Stromal cell of bone marrow (primary cell): Measurements from ENCODE around the gene PRPF40B.

Source experiments
- DNase-seq: peaks from one replicate; pipeline ENCODE4 v3.0.0-alpha.2; 2012; ENCODE audit warnings: low read depth

The PRPF40B gene

GRCh38 chr12:49659753-49660152 lies 36.4 kb downstream of the PRPF40B start:
- DNase-seq = no peak

- DNase-seq = no peak
Measured at GRCh38 chr12:49661191-49661590, 37.8 kb downstream of the PRPF40B start.

DNA sequence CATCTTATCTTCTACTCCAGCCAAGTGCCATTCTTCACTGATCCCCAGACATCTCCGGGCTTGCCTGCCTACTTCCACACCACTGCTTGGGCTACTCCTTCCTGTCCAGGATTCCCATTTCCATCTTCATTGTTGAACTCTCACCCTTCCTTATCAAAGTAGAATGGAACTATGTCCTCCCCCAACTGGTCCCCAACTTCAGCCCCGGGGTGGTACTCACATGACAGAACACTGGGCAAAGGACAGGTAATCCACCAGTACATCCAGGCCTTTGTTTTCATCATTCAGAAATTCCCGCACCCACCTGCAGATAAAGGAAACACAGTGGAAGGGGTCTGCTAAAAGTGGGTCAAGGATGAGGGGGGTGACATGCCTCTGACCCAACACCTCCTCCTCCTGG lies 38.4 kb downstream of the PRPF40B start:
- DNase-seq = no peak

- peak; percentile 84 for DNase-seq
Measured at GRCh38 chr12:49662998-49663843, 39.9 kb downstream of the PRPF40B start.

- DNase-seq = no peak
Measured at GRCh38 chr12:49664167-49664566, 40.8 kb downstream of the PRPF40B start.

GRCh38 chr12:49664591-49665239 lies 41.4 kb downstream of the PRPF40B start:
- no peak for DNase-seq

DNA sequence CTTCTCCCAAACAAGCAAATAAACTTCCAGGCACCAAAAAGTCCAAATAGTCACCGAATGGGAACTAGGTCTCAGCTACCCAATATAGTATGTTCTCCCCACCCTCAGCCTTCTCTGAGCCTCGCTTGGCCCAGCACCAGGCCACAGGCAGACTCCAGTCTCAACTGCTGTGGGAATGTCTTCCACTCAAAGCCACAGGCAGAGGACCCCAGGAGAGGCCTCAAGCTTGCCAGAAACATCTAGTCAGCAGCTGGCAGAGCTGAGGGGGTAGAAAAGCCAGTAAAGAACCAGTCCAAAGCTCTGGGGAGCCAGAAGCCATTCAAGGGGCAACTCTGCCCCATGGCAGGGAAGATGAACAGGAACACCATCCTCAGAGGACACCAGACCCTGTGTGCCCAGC lies 42.0 kb downstream of the PRPF40B start:
- DNase-seq = peak; percentile 29

DNA sequence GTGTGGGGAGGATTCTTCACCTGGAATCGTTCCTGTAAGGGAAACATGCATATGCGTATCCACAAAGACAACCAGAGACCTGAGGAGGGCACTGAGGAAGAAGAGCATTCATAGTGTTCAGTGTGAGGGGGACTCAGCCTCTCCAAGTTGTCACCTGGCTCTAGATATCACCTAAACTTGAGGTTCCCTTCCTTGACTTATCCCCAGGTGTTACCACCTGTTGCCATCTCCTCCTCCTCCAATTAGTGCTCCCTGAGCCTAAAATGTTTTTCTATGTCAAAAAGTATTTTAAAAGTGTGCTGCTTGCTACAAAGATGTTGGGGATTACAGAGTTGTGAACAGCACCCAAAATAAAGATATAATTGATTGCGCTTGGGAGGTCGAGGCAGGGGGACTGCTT lies 42.8 kb downstream of the PRPF40B start:
- DNase-seq = no peak

DNA sequence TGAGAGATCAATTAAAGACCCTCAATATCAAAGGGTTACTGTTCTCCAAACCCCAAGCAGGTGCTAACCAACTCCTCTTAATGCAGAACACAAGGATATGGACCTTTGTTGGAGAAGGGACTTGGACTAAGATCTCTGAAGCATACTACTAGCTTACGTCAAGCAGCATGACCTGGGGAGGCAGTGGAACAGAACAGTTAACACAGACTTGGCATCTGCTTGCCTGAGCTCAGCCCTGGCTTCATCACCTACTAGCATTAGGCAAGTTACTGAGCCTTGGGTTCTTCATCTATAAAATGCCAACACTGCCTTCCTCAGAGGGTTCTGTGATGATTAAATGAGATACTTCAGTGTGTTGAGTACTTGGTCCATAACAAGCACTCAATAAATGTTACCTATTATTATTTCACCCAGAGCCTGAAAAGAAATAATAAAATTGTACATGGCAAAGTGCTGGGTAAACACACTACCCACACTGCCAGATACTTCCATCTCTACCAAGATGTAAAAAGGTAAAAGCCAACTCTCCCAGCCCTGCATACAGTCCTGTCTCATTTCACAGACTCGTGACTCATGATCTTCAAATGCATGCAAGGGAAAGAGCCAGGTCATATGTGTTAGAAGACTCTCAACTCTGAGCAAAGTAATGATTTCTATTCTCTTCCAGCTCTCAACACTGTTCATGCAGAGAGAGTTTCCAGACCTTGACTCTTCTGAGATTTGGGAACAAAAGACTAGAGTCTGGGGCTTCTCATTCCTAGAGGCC lies 44.1 kb downstream of the PRPF40B start:
- DNase-seq = no peak

- no peak for DNase-seq
Measured at GRCh38 chr12:49669796-49670195, 46.4 kb downstream of the PRPF40B start.

DNA sequence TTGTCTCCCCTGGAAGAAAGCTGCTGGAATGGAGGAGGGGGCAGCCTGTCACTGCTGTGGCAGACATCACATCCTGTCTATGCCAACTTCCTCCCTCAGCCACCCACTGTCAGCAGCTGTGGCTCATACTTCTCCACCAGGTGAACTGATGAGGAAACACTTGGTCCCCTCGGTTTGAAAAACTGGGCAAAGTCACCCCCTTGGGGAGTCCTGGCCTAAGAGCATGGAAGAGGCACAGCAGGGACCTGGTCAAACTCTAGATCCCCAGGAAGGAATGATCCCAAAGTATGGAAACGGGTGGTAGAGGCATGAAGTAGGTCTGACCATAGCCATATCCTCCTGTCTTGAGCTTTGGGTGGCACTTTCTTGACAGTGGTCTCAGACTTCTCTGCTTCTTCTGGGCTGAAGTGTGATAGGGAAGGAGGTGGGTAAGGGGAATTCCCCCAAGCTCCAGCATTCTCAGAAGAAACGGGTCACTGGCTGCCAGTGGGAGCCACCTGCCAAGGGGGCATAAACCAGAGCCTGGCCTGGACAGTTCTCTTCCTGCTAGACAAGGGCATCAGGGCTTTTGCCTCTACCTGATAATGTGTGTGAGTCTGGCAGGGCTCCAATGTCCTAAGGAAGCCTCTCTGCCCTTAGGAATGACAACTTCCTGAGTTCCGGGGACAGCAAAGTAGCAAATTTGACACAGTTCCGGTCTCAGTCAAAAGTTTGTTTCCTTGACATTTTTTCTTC lies 47.8 kb downstream of the PRPF40B start:
- DNase-seq = no peak

GRCh38 chr12:49672301-49673217 lies 49.2 kb downstream of the PRPF40B start:
- DNase-seq = no peak

GRCh38 chr12:49673446-49674317 lies 50.3 kb downstream of the PRPF40B start:
- DNase-seq = peak; percentile 92

- peak; percentile 54 for DNase-seq
Measured at GRCh38 chr12:49674318-49674981, 51.1 kb downstream of the PRPF40B start.

- DNase-seq = no peak
Measured at GRCh38 chr12:49675137-49675536, 51.8 kb downstream of the PRPF40B start.

GRCh38 chr12:49678711-49679110 lies 55.4 kb downstream of the PRPF40B start:
- no peak for DNase-seq

DNA sequence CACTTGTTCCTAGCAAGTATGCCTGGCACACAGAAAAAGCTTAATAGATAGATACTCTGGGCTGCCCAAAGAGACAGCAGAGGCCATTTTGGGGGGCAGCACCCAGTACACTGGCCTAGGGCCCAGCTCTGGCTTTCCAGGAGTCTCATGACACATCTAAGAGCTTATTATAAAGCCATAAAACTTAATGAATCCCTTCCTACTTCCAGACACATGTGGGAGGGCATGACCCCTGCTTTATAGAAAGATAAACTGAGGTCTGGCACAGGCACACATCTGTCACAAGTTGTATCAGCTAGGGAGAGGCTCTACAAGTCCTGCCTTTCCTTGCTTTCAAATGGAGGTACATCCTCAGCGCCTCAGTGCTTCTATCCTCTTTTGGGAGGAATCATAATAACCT lies 56.7 kb downstream of the PRPF40B start:
- no peak for DNase-seq

DNA sequence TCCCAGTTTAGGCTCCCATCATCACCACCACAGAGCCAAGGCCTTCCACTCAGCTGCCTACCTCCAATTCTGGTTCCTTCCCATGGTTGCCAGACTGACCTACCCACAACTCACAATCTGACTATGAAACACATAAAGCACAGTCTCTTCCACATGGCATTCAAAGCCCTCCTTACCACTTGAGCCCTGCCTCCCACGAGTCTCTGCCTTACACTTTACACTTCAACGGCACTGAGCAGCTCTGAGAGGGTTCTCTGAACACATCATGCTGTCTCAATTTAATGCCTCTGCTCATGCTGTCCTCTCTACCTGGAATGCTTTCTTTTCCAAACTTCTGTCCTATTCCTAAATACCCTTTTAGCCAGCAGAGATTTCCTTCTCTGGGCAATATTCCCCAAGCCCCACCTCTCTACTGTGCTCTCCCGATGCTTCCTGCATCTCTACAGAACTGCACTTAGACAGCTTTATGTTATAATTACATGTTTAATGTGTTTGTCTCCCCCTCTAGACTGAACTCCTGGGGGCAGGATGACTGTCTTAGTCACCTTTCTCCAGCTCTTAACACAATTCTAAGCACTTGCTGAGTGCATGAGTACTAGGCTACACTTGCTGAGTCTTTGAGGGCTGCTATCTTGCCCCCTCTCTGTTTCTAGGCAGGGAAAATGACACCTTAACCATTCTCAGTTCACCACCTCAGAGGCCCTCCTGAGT lies 60.4 kb downstream of the PRPF40B start:
- no peak for DNase-seq
